AG04449 (cell line): Measurements from ENCODE around the gene PDP2.

Source experiments
- CTCF ChIA-PET: fragments of 350-600 bp; formaldehyde crosslinking; extraction: SDS; loops from one replicate; lab custom pipeline; 2021; ENCODE audit warnings: antibody characterized with exemption; lab: Yijun Ruan, JAX
- POLR2A ChIA-PET: fragments of 400-600, 350-600 bp; formaldehyde crosslinking; extraction: SDS; loops from one replicate; lab custom pipeline; 2020; ENCODE audit warnings: antibody characterized with exemption, inconsistent platforms; lab: Yijun Ruan, JAX
- DNase-seq: peaks from one replicate; pipeline ENCODE4 v3.0.0-alpha.2; 2010; ENCODE audit warnings: low read depth, low spot score
- H3K4me3 ChIP-seq: 2 replicates; pipeline ENCODE4 v1.5.1; 2011; ENCODE audit warnings: low read depth, mild to moderate bottlenecking, control low read depth, low read length
- TF ChIP-seq, protein P1 (sequence below): IDR thresholded peaks from one replicate; pipeline ENCODE4 v1.5.1; 2011; ENCODE audit warnings: mild to moderate bottlenecking, moderate library complexity, low read length, control low read depth, inconsistent platforms; ENCODE audit not compliant: insufficient read depth; ENCODE audit errors: missing control alignments

Gene PDP2

GRCh38 chr16:66871840-66872239 lies 8.5 kb upstream of the PDP2 start:
- CTCF ChIA-PET, result interaction anchor here (0.7 to 10.5 kb wide), 23 partner anchors 9 to 468 kb away, joined by 3 to 203 read pairs (median 7); partner anchors contain the start of genes CA7 and NAE1
- DNase-seq, result no peak
- POLR2A ChIA-PET, result interaction anchor here (1.7 kb wide), 1 partner anchor 41 kb away, joined by 10 read pairs; the partner anchor contains the start of gene NAE1
- H3K4me3 ChIP-seq, result no peak overlapping the region
- TF ChIP-seq, protein P1, sequence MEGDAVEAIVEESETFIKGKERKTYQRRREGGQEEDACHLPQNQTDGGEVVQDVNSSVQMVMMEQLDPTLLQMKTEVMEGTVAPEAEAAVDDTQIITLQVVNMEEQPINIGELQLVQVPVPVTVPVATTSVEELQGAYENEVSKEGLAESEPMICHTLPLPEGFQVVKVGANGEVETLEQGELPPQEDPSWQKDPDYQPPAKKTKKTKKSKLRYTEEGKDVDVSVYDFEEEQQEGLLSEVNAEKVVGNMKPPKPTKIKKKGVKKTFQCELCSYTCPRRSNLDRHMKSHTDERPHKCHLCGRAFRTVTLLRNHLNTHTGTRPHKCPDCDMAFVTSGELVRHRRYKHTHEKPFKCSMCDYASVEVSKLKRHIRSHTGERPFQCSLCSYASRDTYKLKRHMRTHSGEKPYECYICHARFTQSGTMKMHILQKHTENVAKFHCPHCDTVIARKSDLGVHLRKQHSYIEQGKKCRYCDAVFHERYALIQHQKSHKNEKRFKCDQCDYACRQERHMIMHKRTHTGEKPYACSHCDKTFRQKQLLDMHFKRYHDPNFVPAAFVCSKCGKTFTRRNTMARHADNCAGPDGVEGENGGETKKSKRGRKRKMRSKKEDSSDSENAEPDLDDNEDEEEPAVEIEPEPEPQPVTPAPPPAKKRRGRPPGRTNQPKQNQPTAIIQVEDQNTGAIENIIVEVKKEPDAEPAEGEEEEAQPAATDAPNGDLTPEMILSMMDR, result no peak

GRCh38 chr16:66872559-66872942 lies 7.8 kb upstream of the PDP2 start:
- TF ChIP-seq, protein P1, result no peak
- POLR2A ChIA-PET, result interaction anchor here (0.9 to 1.7 kb wide), 2 partner anchors 10 to 42 kb away, joined by 4 to 10 read pairs; partner anchors contain the start of gene NAE1
- DNase-seq, result no peak
- peak overlapping the region; percentile 51 for H3K4me3 ChIP-seq
- CTCF ChIA-PET, result interaction anchor here (0.6 to 10.5 kb wide), 48 partner anchors 10 to 469 kb away, joined by 3 to 203 read pairs (median 4); partner anchors contain the start of genes DYNC1LI2 and NAE1

DNA sequence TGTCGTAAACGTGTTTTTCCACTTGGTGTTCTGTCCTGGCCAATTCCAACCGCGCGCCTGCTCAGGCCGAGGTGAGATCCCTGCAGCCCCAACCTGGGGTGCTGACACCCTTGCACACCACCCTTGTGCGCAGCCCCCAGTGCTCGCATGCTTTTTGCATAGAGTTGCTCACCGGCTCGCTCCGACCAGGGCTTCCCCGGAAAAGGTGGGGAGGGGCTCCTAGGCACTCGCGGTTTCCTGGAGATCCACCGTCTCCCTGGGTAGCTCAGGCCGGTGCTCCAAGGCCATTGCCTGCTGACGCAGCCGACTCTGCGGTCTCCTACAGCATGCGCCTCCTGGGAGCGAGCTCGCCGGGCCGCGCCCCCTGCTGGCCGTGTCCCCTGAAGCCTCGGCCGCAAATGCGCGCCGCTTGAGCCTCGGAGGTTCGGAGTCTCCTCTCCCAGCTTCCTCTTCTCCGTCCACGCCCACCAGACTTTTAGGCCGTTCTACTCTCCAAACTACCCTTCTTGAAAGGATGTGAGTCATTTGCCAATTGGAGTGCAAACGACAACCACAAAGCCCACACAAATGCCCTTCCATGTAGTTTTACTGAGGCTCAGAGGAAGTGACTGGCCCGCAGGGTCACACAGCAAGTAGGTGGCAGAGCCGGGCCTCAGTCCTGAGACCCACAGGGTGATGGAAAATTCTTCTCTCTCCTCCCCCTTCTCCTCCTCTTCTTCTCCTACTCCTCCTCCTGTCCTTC lies 7.2 kb upstream of the PDP2 start:
- TF ChIP-seq, protein P1, result peak; percentile 99
- CTCF ChIA-PET, result interaction anchor here (0.6 to 10.5 kb wide), 48 partner anchors 9 to 469 kb away, joined by 3 to 203 read pairs (median 4); partner anchors contain the start of genes DYNC1LI2 and NAE1
- H3K4me3 ChIP-seq, result peak overlapping the region; percentile 51
- POLR2A ChIA-PET, result interaction anchor here (0.9 to 1.7 kb wide), 2 partner anchors 9 to 42 kb away, joined by 4 to 10 read pairs; partner anchors contain the start of gene NAE1
- peak; percentile 95 for DNase-seq

GRCh38 chr16:66873685-66874055 lies 6.6 kb upstream of the PDP2 start:
- H3K4me3 ChIP-seq, result no peak overlapping the region
- CTCF ChIA-PET, result interaction anchor here (0.6 to 10.5 kb wide), 37 partner anchors 8 to 470 kb away, joined by 3 to 203 read pairs (median 4); partner anchors contain the start of gene NAE1
- no peak for DNase-seq
- TF ChIP-seq, protein P1, result no peak
- POLR2A ChIA-PET, result interaction anchor here (0.9 to 1.7 kb wide), 2 partner anchors 9 to 43 kb away, joined by 4 to 10 read pairs; partner anchors contain the start of gene NAE1

DNA sequence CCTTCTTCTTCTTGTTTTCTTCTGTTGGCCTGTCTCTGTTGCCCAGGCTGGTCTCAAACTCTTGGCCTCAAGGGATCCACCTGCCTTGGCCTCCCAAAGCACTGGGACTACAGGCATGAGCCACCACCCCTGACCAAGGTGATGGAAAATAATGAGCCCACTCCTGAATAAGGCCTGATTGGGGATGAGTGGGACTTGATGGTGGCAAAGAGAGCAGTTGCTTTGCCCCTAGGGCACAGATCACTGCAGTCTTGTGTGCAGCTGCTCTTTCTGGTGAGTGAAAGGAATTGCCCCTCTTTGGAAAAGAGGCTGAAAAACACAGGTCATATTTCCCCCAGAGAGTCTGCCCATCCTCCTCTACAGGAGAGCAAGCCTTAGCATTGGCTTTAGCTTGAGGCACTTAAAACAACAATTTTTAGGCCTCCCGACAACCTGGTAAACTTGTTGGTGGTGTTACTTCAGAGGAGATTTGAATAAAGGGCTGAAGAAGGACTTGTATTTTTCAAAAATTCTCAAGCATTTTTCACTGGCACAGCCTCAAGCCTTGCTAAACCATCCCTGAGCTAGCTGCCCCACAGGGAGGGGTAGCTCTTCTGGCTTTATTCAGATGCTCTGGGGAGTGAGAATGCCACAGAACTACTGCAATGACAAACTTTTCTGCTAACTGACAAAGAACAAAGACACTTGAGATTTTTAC lies 6.1 kb upstream of the PDP2 start:
- POLR2A ChIA-PET, result no interaction called here
- CTCF ChIA-PET, result interaction anchor here (0.7 to 10.5 kb wide), 13 partner anchors 9 to 467 kb away, joined by 3 to 203 read pairs (median 3); partner anchors contain the start of gene NAE1
- TF ChIP-seq, protein P1, result no peak
- no peak for DNase-seq
- H3K4me3 ChIP-seq, result no peak overlapping the region
